HepG2 (cell line): ENCODE data around the gene CSTB. TPM values are rescaled to one million over a fixed set of nuclear protein-coding genes. Genes with fewer than 3 reads are reported as not detected.

Experiments used
- ATAC-seq: fragments of 200-7000 bp; cut with Tn5 transposase; 3 replicates; pipeline ENCODE4 v1.9.1; 2020; ENCODE audit warnings: mild to moderate bottlenecking, moderate library complexity
- BruUV-seq: library from RNA; stranded (reverse); fragments of 400-500 nt; replicated peaks from 2 replicates; lab custom pipeline; 2021; lab: Mats Ljungman, UMichigan
- CTCF ChIA-PET: fragments of 300-600 bp; formaldehyde crosslinking; extraction: SDS; loops from one replicate; lab custom pipeline; 2021; ENCODE audit warnings: low total read pairs, inconsistent platforms, low intra/inter-chr PET ratio; lab: Yijun Ruan, JAX
- POLR2A ChIA-PET: fragments of 350-600 bp; sonication (Branson Sonifier 250); formaldehyde crosslinking; loops from one replicate; lab custom pipeline; 2020; ENCODE audit warnings: antibody characterized with exemption, inconsistent platforms; lab: Yijun Ruan, JAX
- DNase-seq: peaks from one replicate; pipeline ENCODE4 v3.0.0-alpha.2; 2015; ENCODE audit warnings: low spot score
- FAIRE-seq: peaks from 3 replicates; lab custom pipeline; 2011; peaks lifted over from hg19 to GRCh38; lab: Jason Lieb, UNC
- H2AFZ ChIP-seq: one replicate; pipeline ENCODE4 v1.6.1; 2011; ENCODE audit warnings: low read length, inconsistent platforms
- H3K27ac ChIP-seq: fragments of 300-600 bp; 3 replicates; pipeline ENCODE4 v1.8.0; 2011; ENCODE audit warnings: mixed run types, mild to moderate bottlenecking, mixed read lengths, low read length, inconsistent platforms; ENCODE audit not compliant: insufficient read depth; ENCODE audit errors: extremely low read length
- H3K27me3 ChIP-seq, 2 experiments: fragments of 200-600 bp in 1 of 2; 2 replicates in 1 of 2; 3 replicates in 1 of 2; pipeline versions ENCODE4 v1.6.0 to v1.8.0; 2011; ENCODE audit warnings: low read length in 2 of 2, mild to moderate bottlenecking in 2 of 2, moderate library complexity in 2 of 2, inconsistent platforms in 1 of 2; ENCODE audit not compliant: insufficient read depth in 2 of 2, control insufficient read depth in 1 of 2
- H3K36me3 ChIP-seq, 2 experiments: fragments of 200-600 bp in 1 of 2; replicated peaks in 1 of 2; 2 replicates in 1 of 2; 3 replicates in 1 of 2; pipeline versions ENCODE4 v1.5.1 to v1.8.0; 2011; ENCODE audit warnings: low read length in 2 of 2, inconsistent platforms in 1 of 2; ENCODE audit not compliant: insufficient read depth in 2 of 2, control insufficient read depth in 1 of 2
- H3K4me1 ChIP-seq: 2 replicates; pipeline ENCODE4 v1.5.1; 2012; ENCODE audit warnings: low read length, inconsistent platforms; ENCODE audit not compliant: insufficient read depth
- H3K4me2 ChIP-seq: 2 replicates; pipeline ENCODE4 v1.6.0; 2011; ENCODE audit warnings: low read depth, low read length, inconsistent platforms
- H3K4me3 ChIP-seq, 3 experiments: fragments of 200-600 bp in 1 of 3; sonication (generic), shearing (Covaris generic) in 1 of 3; replicated peaks in 1 of 3; 2 replicates each; pipeline ENCODE4 v1.5.1; 2011 to 2016; ENCODE audit warnings: low read length in 3 of 3, inconsistent platforms in 2 of 3, low read depth in 2 of 3, mild to moderate bottlenecking in 2 of 3, control low read depth in 1 of 3, mixed read lengths in 1 of 3; ENCODE audit not compliant: insufficient read depth in 1 of 3
- H3K79me2 ChIP-seq: one replicate; pipeline ENCODE4 v1.6.1; 2011; ENCODE audit warnings: low read length, inconsistent platforms; ENCODE audit not compliant: insufficient read depth
- H3K9ac ChIP-seq: 2 replicates; pipeline ENCODE4 v1.6.0; 2011; ENCODE audit warnings: mild to moderate bottlenecking, low read depth, low read length, inconsistent platforms; ENCODE audit not compliant: insufficient read depth
- H3K9me3 ChIP-seq: 2 replicates; pipeline ENCODE4 v1.5.1; 2012; ENCODE audit warnings: mild to moderate bottlenecking, low read length
- H4K20me1 ChIP-seq: 2 replicates; pipeline ENCODE4 v1.6.0; 2011; ENCODE audit warnings: inconsistent platforms, mild to moderate bottlenecking, low read length, moderate library complexity; ENCODE audit not compliant: insufficient read depth
- AGO2 ChIP-seq: fragments of 200-400 bp; formaldehyde crosslinking; optimal IDR thresholded peaks from 2 replicates; pipeline ENCODE3; 2017; ENCODE audit warnings: mild to moderate bottlenecking, low read depth, low read length, moderate library complexity
- ASH2L ChIP-seq: fragments of 300-600, 200-600 bp; sonication (generic); IDR thresholded peaks from 2 replicates; pipeline ENCODE4 v1.7.0; 2017; ENCODE audit warnings: low read depth, mild to moderate bottlenecking, moderate library complexity, mixed read lengths, low read length; ENCODE audit not compliant: insufficient read length
- DZIP1 ChIP-seq: sonication (generic); formaldehyde crosslinking; IDR thresholded peaks from 2 replicates; pipeline ENCODE4 v1.5.0; 2020; ENCODE audit warnings: mild to moderate bottlenecking, missing genetic modification reagents
- ISL2 ChIP-seq: sonication (generic); formaldehyde crosslinking; IDR thresholded peaks from 2 replicates; pipeline ENCODE4 v1.5.0; 2020; ENCODE audit warnings: missing genetic modification reagents
- MBNL3 ChIP-seq: fragments of 250-450 bp; sonication (Bioruptor Pico); conservative IDR thresholded peaks from 2 replicates; pipeline ENCODE4 v1.8.0; 2022; ENCODE audit warnings: mild to moderate bottlenecking, inconsistent platforms
- NR2F2 ChIP-seq: IDR thresholded peaks from 2 replicates; pipeline ENCODE4 v1.6.1; 2012; ENCODE audit warnings: low read depth, inconsistent platforms, borderline replicate concordance
- RFXAP ChIP-seq: sonication (generic); formaldehyde crosslinking; IDR thresholded peaks from 2 replicates; pipeline ENCODE4 v1.4.0; 2020; ENCODE audit warnings: missing genetic modification reagents, borderline replicate concordance
- SMYD3 ChIP-seq: sonication (generic); formaldehyde crosslinking; IDR thresholded peaks from 2 replicates; pipeline ENCODE4 v1.8.1; 2023; ENCODE audit warnings: mild to moderate bottlenecking, missing genetic modification reagents
- ZNF781 ChIP-seq: sonication (generic); formaldehyde crosslinking; IDR thresholded peaks from 2 replicates; pipeline ENCODE4 v1.5.1; 2020; ENCODE audit warnings: borderline replicate concordance, mild to moderate bottlenecking, missing genetic modification reagents; ENCODE audit errors: not compliant biosample characterization
- WGBS: methylation state at CpG from one replicate; pipeline ENCODE4 v1.1.6; 2017; ENCODE audit warnings: low lambda C conversion rate; 5-methylcytosine and 5-hydroxymethylcytosine counted together
- in situ Hi-C: cut with HindIII; loops from 2 replicates; pipeline ENCODE4 v1.10.0; 2017; ENCODE audit warnings: low pct_unique_long_range_greater_than_20kb; ENCODE audit not compliant: extremely low pct_ligation_motif_present
- intact Hi-C: fragments of 100-400 bp; cut with micrococcal nuclease; formaldehyde crosslinking; loops from one replicate; pipeline ENCODE4 v1.10.0; 2022; ENCODE audit not compliant: unreplicated experiment
- polyA plus RNA-seq, 8 experiments: library from polyadenylated mRNA; depleted of rRNA in 3 of 8; stranded (reverse) in 7 of 8; unstranded in 1 of 8; fragments of >200 nt; fragmentation: Illumina TruSeq in 4 of 8; extraction: Trizol in 4 of 8; gene quantifications; 2 replicates each; pipeline versions ENCODE4 v1.2.1 to v1.2.3, GENCODE V29; 2011 to 2016; ENCODE audit warnings: low read depth in 4 of 8, missing spikeins in 1 of 8, mixed read lengths in 1 of 8; ENCODE audit not compliant: insufficient read depth in 1 of 8
- total RNA-seq, 5 experiments: library from RNA; depleted of rRNA; stranded (reverse); fragments of >200 nt; fragmentation: Illumina TruSeq; extraction: Trizol; gene quantifications; 2 replicates each; pipeline ENCODE4 v1.2.3, GENCODE V29; 2016; ENCODE audit warnings: low read depth in 1 of 5

Gene CSTB
- total and polyA plus RNA-seq, 2 of the 13 experiments (the other 11 are each of a cell fraction or from before 2014, with no cell fraction given) = 11.7 to 94.1 TPM

DNA sequence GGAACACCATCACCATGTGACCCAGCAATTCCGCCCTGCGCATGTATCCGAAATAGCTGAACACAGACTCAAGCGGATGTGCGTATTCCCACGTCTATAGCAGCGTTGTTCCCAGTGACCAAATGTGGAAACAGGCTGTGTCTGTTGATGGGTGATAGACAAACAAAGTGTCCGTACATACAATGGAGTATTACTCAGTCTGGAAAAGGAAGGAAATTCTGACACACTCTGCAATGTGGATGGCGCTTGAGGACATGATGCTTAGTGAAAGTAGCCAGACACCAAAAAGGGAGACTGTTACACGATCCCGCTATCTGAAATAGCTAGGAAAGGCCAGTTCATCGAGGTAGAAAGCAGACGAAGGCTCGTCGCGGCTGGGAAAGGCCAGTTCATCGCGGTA is 31.4 kb downstream of the CSTB start:
- ChIA-PET POLR2A (no interaction called here), CTCF (no interaction called here)
- Histone ChIP-seq H3K27ac (no peak overlapping the region), H4K20me1 (0 out of 2 replicates have a peak, but pooled peaks cover 2% of the 10 kb centered on the region), H3K9ac (no peak overlapping the region), H3K79me2 (no peaks in the 10 kb centered on the region), H3K4me1 (no peaks in the 10 kb centered on the region), H3K27me3 (no peaks in the 10 kb centered on the region), H3K4me3 (no peak overlapping the region), H3K4me2 (no peak overlapping the region), H3K9me3 (no peaks in the 10 kb centered on the region), H3K36me3 (peaks cover 30 to 56% of the 10 kb centered on the region in 2 experiments), H2AFZ (no peak overlapping the region)
- TSS peak; percentile 54 for BruUV-seq
- DNase-seq (no peak), FAIRE-seq (no peak), ATAC-seq (no peak)
- WGBS = 97% methylated on average over 16 of the region's 18 CpGs
- intact Hi-C loops = no loop called here
- TF ChIP-seq ISL2 (CRISPR knock-in tag) (no peak), ASH2L (no peak), ZNF781 (CRISPR knock-in tag) (no peak), SMYD3 (CRISPR knock-in tag) (no peak), DZIP1 (no peak), NR2F2 (no peak)
- in situ Hi-C loops = no loop called here

DNA sequence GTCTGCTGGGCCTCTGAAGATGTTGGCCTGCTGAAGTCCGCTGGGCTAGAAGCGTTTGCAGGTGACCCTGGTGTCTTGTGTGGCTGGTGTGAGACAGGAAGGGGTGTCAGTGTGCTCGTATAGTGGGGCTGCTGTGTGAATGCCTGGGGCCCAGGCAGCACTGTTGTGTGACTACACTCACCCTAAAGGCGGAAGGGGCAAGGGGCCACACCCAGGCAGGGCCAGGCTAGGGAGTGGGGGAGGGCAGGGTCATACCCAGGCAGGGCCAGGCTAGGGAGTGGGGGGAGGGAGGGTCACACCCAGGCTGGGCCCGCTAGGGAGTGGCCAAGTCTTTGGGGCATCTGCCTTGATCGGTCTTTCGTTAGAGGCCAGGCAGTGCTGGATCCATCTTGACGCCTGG is 32.2 kb downstream of the CSTB start:
- DNase-seq (no peak), FAIRE-seq (no peak), ATAC-seq (no peak)
- H3K4me2 ChIP-seq = no peak overlapping the region
- H4K20me1 ChIP-seq = 0 out of 2 replicates have a peak, but pooled peaks cover 2% of the 10 kb centered on the region
- in situ Hi-C loops (no loop called here), intact Hi-C loops (no loop called here)
- H3K4me1 ChIP-seq = no peaks in the 10 kb centered on the region
- BruUV-seq = no TSS peak
- CTCF ChIA-PET = no interaction called here
- H3K36me3 ChIP-seq = peaks cover 28 to 53% of the 10 kb centered on the region in 2 experiments
- no peaks in the 10 kb centered on the region for H3K27me3 ChIP-seq
- TF ChIP-seq MBNL3 (CRISPR knock-in tag) (no peak), RFXAP (no peak), AGO2 (peak; percentile 34)
- no peak overlapping the region for H3K27ac ChIP-seq
- no peaks in the 10 kb centered on the region for H3K9me3 ChIP-seq
- POLR2A ChIA-PET = no interaction called here
- WGBS = 100% methylated on average over 7 of the region's 8 CpGs
- no peaks in the 10 kb centered on the region for H3K79me2 ChIP-seq
- H3K9ac ChIP-seq = no peak overlapping the region
- no peak overlapping the region for H2AFZ ChIP-seq
- H3K4me3 ChIP-seq = no peak overlapping the region
